ENCODE results near the gene ERV3-1. TPM values are rescaled to one million over a fixed set of nuclear protein-coding genes. Genes with fewer than 3 reads are reported as not detected.

The ERV3-1 gene
- total and polyA plus RNA-seq, 2 donors from 2014 or later: 6.5 to 15.2 TPM

GRCh38 chr7:64978497-64979203 is 27.8 kb downstream of the ERV3-1 start:
- no peaks in the 10 kb centered on the region for H3K4me1 ChIP-seq (ENCODE audit: control insufficient read depth in 2 of 3, insufficient read depth in 2 of 3, low read depth in 1 of 3, low read length in 3 of 3)
- peaks cover 8 to 60% (median 28%) of the 10 kb centered on the region in 3 donors for H3K9me3 ChIP-seq (ENCODE audit: control insufficient read depth in 2 of 3, insufficient read depth in 1 of 3, low read length in 3 of 3)
- FAIRE-seq (no peak), DNase-seq (no peak)
- peaks cover 9 to 34% (median 10%) of the 10 kb centered on the region in 3 donors for H3K36me3 ChIP-seq (ENCODE audit: control insufficient read depth in 2 of 3, insufficient read depth in 3 of 3, low read length in 3 of 3)
- H3K9ac ChIP-seq (ENCODE audit: low read length in 3 of 3): no peak overlapping the region
- intact Hi-C loops (cut with DNase I): no loop called here
- TF ChIP-seq CTCF (IDR thresholded peaks at IDR 0.05; ENCODE audit: borderline replicate concordance, extremely low read depth, insufficient read depth): no peak
- no peak overlapping the region for H3K4me3 ChIP-seq (ENCODE audit: low read length in 3 of 3)
- no peak overlapping the region for H3K27ac ChIP-seq (ENCODE audit: low read depth in 2 of 2, low read length in 2 of 2)
- H3K27me3 ChIP-seq (ENCODE audit: control insufficient read depth, insufficient read depth, low read length): no peaks in the 10 kb centered on the region

DNA sequence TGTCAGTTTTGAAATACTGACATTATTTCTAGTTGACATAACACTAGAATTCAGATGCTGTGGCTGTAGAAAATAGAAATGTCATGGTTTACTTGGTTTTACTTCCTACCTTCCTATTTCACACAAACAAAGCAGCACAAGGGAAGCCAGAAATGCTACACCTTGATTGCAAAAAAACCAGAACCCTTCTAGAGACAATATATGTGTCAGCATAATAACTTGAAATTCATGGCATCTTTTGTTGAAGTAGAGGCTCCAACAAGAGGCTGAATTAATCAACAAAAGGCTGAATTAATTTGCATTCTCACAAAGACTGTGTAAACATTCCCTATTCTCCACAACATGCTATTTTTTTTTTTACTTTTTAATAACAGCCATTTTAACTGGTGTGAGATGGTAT is 40.9 kb downstream of the ERV3-1 start:
- no peak for FAIRE-seq

GRCh38 chr7:64959072-64959747 is 47.3 kb downstream of the ERV3-1 start:
- no peak for FAIRE-seq
- no peaks in the 10 kb centered on the region for H3K9me3 ChIP-seq (ENCODE audit: control insufficient read depth in 2 of 3, insufficient read depth in 1 of 3, low read length in 3 of 3)

More for the DNA sequence above, 40.9 kb downstream of the ERV3-1 start:
- Histone ChIP-seq H3K4me3 (ENCODE audit: low read length in 3 of 3) (no peak overlapping the region), H3K9ac (ENCODE audit: low read length in 3 of 3) (no peak overlapping the region), H3K27me3 (ENCODE audit: control insufficient read depth, insufficient read depth, low read length) (no peaks in the 10 kb centered on the region), H3K4me1 (ENCODE audit: control insufficient read depth in 2 of 3, insufficient read depth in 2 of 3, low read depth in 1 of 3, low read length in 3 of 3) (no peaks in the 10 kb centered on the region), H3K9me3 (ENCODE audit: control insufficient read depth in 2 of 3, insufficient read depth in 1 of 3, low read length in 3 of 3) (no peaks in the 10 kb centered on the region), H3K36me3 (ENCODE audit: control insufficient read depth in 2 of 3, insufficient read depth in 3 of 3, low read length in 3 of 3) (no peaks in the 10 kb centered on the region), H3K27ac (ENCODE audit: low read depth in 2 of 2, low read length in 2 of 2) (no peak overlapping the region)
- no peak for DNase-seq
- no peak for TF ChIP-seq CTCF (IDR thresholded peaks at IDR 0.05; ENCODE audit: borderline replicate concordance, extremely low read depth, insufficient read depth)
- intact Hi-C loops (cut with DNase I): no loop called here

More at GRCh38 chr7:64959072-64959747, 47.3 kb downstream of the ERV3-1 start:
- Histone ChIP-seq H3K4me3 (ENCODE audit: low read length in 3 of 3) (no peak overlapping the region), H3K9ac (ENCODE audit: low read length in 3 of 3) (no peak overlapping the region), H3K36me3 (ENCODE audit: control insufficient read depth in 2 of 3, insufficient read depth in 3 of 3, low read length in 3 of 3) (no peaks in the 10 kb centered on the region), H3K4me1 (ENCODE audit: control insufficient read depth in 2 of 3, insufficient read depth in 2 of 3, low read depth in 1 of 3, low read length in 3 of 3) (no peaks in the 10 kb centered on the region), H3K27me3 (ENCODE audit: control insufficient read depth, insufficient read depth, low read length) (no peaks in the 10 kb centered on the region), H3K27ac (ENCODE audit: low read depth in 2 of 2, low read length in 2 of 2) (no peak overlapping the region)
- TF ChIP-seq CTCF (IDR thresholded peaks at IDR 0.05; ENCODE audit: borderline replicate concordance, extremely low read depth, insufficient read depth): no peak
- intact Hi-C loops (cut with DNase I): no loop called here
- DNase-seq: peak in 1 of 5 donors; percentile 2
